ENCODE measurements around the gene TLE3.

GRCh38 chr15:70083418-70083817, 14.3 kb downstream of the TLE3 start:
- no peak for TF ChIP-seq CTCF (IDR thresholded peaks at IDR 0.05)
- TF ChIP-seq POLR2A (IDR thresholded peaks at IDR 0.05) = no peak
